Skeletal muscle cell (primary cell): ENCODE data around the gene MUC22.
"Not testable (repeated sequence)": the region's sequence is repeated elsewhere in the genome, so short reads cannot be mapped to it uniquely, and the experiment has no call there.

Source experiments
- DNase-seq: peaks from one replicate; pipeline ENCODE4 v3.0.0-alpha.2; 2010; ENCODE audit warnings: low read depth
- H3K4me3 ChIP-seq: 2 replicates; pipeline ENCODE4 v1.5.1; 2011; ENCODE audit warnings: low read depth, mild to moderate bottlenecking, control low read depth, low read length, moderate library complexity

The MUC22 gene

GRCh38 chr6:30990422-30991086, 19.7 kb upstream of the MUC22 start:
- no peak for DNase-seq
- H3K4me3 ChIP-seq, result no peak overlapping the region

- H3K4me3 ChIP-seq, result no peak overlapping the region
- no peak for DNase-seq
These were observed 18.4 kb upstream of the MUC22 start for GRCh38 chr6:30991891-30992290.

GRCh38 chr6:30997301-30997700, 13.0 kb upstream of the MUC22 start:
- H3K4me3 ChIP-seq, result no peak overlapping the region
- DNase-seq, result no peak

- no peak for DNase-seq
- H3K4me3 ChIP-seq, result no peak overlapping the region
These were observed 11.5 kb upstream of the MUC22 start for GRCh38 chr6:30998785-30999184.

- H3K4me3 ChIP-seq, DNase-seq: not testable (repeated sequence)
These were observed 10.0 kb upstream of the MUC22 start for GRCh38 chr6:31000067-31000860.

- H3K4me3 ChIP-seq, result no peak overlapping the region
- no peak for DNase-seq
These were observed 8.9 kb upstream of the MUC22 start for GRCh38 chr6:31001281-31001888.

- H3K4me3 ChIP-seq, result no peak overlapping the region
- DNase-seq, result no peak
These were observed 7.8 kb upstream of the MUC22 start for GRCh38 chr6:31002471-31002870.

GRCh38 chr6:31004794-31005193, 5.5 kb upstream of the MUC22 start:
- DNase-seq, result no peak
- no peak overlapping the region for H3K4me3 ChIP-seq

GRCh38 chr6:31005249-31006020, 4.8 kb upstream of the MUC22 start:
- H3K4me3 ChIP-seq, result no peak overlapping the region
- DNase-seq, result no peak

- DNase-seq, result peak; percentile 67
- H3K4me3 ChIP-seq, result no peak overlapping the region
These were observed 2.6 kb upstream of the MUC22 start for GRCh38 chr6:31007694-31008093.

- no peak overlapping the region for H3K4me3 ChIP-seq
- DNase-seq, result no peak
These were observed 2.1 kb upstream of the MUC22 start for GRCh38 chr6:31008165-31008564.

GRCh38 chr6:31009731-31010130, 543 bp upstream of the MUC22 start:
- H3K4me3 ChIP-seq, result no peak overlapping the region

GRCh38 chr6:31011153-31011552, 879 bp downstream of the MUC22 start:
- H3K4me3 ChIP-seq, result no peak overlapping the region
- DNase-seq, result no peak

More at GRCh38 chr6:31009731-31010130, 543 bp upstream of the MUC22 start:
- DNase-seq, result no peak

GRCh38 chr6:31016659-31017299, 6.5 kb downstream of the MUC22 start:
- no peak overlapping the region for H3K4me3 ChIP-seq
- no peak for DNase-seq

GRCh38 chr6:31017436-31017835, 7.2 kb downstream of the MUC22 start:
- not testable (repeated sequence) for H3K4me3 ChIP-seq

GRCh38 chr6:31020057-31020456, 9.8 kb downstream of the MUC22 start:
- no peak overlapping the region for H3K4me3 ChIP-seq

More at GRCh38 chr6:31017436-31017835, 7.2 kb downstream of the MUC22 start:
- not testable (repeated sequence) for DNase-seq

GRCh38 chr6:31020631-31021255, 10.5 kb downstream of the MUC22 start:
- not testable (repeated sequence) for DNase-seq

More at GRCh38 chr6:31020057-31020456, 9.8 kb downstream of the MUC22 start:
- no peak for DNase-seq

GRCh38 chr6:31021705-31022531, 11.6 kb downstream of the MUC22 start:
- H3K4me3 ChIP-seq, DNase-seq: not testable (repeated sequence)

More at GRCh38 chr6:31020631-31021255, 10.5 kb downstream of the MUC22 start:
- H3K4me3 ChIP-seq, result not testable (repeated sequence)
